NCI-H82 treated with DMSO at 0.1 percent for 48 hours (cell line): Measurements from ENCODE around the gene PEAK3.
"Not testable (repeated sequence)": the region's sequence is repeated elsewhere in the genome, so short reads cannot be mapped to it uniquely, and the experiment has no call there.

Source experiments
- DNase-seq: peaks from one replicate; lab custom pipeline; 2025; ENCODE audit not compliant: unreplicated experiment; lab: John Stamatoyannopoulos, UW

PEAK3 gene

DNA sequence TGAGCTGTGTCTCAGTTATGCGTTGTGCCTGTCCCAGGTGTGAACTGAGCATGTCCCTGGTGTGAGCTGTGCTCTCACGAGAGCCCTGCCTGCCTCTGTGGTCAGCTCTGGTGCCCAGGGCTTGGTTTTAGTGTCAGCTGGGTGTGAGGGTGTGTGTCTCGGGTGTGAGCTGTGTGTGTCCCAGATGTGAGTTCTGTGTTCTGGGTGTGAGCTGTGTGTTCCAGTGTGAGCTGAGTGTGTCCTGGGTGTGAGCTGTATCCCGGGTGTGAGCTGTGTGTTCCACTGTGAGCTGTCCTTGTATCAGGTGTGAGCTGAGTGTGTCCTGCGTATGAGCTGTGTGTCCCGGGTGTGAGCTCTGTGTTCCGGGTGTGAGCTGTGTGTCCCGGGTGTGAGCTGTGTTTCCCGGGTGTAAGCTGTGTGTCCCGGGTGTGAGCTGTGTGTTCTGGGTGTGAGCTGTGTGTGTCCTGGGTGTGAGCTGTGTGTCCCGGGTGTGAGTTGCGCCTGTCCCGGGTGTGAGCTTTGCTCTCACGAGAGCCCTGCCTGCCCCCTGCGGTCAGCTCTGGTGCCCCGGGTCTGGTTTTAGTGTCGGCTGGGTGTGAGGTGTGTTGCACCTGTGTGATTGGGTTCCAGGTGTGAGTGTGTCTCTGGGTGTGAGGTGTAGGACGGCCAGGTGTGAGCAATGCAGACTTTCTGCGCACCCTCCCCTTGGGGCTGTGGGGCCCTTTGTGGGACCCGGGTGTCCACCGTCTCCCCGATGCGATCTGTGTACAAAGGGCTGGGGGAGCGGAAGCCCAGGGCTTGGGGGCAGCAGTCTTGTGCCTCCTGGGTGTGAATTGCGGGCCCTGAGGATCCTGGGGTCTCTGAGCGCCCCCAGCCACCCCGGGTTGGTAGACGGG lies 7.1 kb upstream of the PEAK3 start:
- DNase-seq = no peak

- no peak for DNase-seq
Measured at GRCh38 chr19:2288338-2288817, 6.4 kb upstream of the PEAK3 start.

DNA sequence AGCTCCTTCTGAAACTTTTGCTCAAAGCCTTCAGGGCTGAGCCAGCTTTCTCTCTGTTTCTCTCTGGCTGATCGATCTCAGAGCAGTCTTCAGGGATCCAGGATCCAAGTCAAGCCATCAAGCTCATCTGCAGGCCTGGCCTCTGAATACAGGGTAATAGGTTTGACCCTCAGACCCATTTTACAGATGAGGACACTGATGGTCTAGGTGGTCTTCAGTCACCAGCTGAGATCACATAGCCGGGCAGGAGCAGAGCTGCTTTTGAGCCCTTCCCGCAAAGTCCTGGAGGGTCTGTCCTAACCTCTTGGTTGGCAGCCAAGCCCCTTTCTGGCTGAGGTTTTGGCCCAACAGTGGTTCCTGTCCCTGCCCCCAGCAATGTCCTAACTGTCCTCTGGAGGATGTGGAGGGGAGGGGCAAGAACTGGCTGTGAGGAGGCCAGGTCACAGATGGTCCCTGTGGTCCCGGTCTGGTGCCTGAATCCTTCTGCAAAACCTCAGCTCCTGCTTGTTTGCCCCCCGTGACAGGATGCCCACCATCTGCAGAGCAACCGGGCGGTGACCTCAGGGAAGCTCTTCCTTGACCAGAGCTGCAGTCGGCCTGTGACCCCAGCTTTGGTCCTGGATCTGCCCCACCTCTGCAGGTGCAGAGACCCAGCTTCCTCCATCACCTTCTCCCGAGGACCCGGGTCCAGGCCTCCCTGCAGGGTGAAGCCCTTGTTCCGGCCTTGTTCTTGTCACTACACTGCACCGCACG lies 5.8 kb upstream of the PEAK3 start:
- DNase-seq = no peak

GRCh38 chr19:2286402-2287140 lies 4.6 kb upstream of the PEAK3 start:
- DNase-seq = no peak

- DNase-seq = no peak
Measured at GRCh38 chr19:2283835-2284507, 2.0 kb upstream of the PEAK3 start.

DNA sequence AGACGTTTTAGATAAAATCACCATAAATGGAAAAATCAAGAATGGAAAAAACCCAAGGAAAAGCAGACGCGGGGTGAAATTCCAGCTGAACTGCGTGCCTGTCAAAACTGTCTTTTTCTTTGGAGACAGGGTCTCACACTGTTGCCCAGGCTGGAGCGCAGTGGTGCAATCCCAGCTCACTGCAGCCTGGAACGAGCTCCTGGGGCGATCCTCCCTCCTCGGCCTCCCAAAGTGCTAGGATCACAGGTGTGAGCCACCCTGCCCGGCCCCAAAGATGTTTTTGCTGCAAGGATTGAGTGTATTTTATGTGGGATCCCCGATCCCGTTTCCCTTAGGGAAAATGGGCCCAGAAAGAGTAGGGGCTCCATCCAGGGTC lies 875 bp upstream of the PEAK3 start:
- DNase-seq = no peak

DNA sequence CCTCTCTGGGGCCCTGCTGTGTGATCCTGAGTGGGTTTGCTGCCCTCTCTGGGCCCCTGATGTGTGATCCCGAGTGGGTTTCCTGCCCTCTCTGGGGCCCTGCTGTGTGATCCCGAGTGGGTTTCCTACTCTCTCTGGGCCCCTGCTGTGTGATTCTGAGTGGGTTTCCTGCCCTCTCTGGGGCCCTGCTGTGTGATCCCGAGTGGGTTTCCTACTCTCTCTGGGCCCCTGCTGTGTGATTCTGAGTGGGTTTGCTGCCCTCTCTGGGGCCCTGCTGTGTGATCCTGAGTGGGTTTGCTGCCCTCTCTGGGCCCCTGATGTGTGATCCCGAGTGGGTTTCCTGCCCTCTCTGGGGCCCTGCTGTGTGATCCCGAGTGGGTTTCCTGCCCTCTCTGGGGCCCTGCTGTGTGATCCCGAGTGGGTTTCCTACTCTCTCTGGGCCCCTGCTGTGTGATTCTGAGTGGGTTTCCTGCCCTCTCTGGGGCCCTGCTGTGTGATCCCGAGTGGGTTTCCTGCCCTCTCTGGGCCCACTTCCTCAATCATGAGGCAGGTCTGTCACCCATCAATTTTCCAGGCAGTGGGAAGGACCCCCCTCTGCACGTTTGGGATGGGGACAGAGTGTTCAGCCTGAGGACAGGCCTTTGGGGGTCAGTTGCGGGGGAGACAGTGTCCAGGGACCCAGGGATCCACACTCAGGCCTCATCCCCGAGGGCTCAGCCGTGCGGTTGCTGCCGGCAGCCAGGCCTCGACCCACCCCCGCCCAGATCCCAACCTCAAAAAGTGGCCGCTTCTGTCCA lies 512 bp downstream of the PEAK3 start:
- not testable (repeated sequence) for DNase-seq

DNA sequence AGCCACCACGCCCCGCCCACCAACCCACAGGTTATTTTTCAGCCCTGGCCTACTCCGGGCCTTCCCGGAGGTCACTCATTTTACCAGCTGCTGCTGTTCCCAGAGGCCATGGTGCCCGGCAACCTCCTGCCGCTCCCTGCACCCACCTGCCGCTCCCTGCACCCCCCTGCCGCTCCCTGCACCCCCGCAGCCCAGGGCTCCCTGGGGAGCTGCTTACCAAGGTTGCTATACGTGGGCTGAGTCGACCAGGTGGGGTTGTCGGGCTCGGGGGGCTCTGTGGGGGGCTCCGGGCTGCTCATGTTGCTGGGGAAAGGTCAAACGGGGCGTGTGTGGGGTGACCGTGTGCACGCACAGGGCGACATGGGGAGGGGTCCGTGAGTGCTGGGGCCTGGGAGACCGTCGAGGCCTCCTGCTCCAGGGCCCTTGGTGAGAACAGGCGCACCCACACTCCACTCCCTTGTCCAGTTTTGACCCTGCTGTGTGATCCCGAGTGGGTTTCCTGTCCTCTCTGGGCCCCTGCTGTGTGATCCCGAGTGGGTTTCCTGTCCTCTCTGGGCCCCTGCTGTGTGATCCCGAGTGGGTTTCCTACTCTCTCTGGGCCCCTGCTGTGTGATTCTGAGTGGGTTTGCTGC lies 1.2 kb downstream of the PEAK3 start:
- no peak for DNase-seq

DNA sequence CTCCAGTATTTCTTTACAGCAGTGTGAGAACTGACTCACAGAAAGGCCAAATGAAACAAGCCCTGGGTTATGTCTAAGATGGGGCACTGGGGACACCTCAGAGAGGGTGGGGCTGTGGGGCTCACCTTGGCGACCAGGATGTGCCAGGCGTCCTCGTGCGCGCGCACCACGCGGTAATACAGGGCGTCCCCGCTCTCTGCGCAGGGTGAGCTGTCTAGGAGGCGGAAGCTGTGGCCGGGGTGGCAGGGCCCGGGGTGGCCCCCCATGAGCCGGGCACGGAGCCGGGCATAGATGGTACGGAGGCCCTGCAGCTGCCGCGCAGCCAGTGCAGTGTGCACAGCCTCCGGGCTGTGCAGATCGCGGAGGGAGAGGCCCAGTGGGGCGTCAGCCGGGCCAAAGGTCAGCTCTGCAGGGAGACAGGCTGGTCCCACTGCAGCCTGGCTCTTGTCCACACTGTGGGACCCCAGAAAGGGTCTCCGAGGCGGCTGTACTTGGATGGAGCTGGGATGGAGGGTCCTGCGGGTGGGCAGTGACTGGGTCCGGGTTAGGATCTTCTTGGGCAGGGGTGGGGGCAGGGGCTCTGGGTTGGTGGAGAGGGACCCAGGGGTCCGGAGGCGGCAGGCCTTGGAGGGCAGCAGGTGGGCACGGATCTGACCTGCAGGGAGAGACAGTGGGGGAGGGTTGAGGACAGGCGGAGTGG lies 3.4 kb downstream of the PEAK3 start:
- no peak for DNase-seq

DNA sequence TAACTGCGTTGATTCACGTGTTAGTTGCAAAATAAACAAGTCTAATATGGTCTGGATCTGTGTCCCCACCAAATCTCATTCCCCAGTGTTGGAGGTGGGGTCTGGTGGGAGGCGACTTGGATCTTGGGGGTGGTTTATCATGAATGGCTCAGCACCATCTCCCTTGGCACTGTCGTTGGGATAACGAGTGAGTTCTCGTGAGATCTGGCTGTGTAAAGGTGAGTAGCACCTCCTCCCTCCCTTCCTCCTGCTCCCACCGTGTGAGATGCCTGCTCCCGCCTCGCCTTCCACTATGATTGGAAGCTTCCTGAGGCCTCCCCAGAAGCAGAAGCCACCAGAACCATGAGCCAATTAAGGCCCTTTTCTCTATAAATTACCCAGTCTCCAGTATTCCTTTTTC lies 4.8 kb downstream of the PEAK3 start:
- no peak for DNase-seq

DNA sequence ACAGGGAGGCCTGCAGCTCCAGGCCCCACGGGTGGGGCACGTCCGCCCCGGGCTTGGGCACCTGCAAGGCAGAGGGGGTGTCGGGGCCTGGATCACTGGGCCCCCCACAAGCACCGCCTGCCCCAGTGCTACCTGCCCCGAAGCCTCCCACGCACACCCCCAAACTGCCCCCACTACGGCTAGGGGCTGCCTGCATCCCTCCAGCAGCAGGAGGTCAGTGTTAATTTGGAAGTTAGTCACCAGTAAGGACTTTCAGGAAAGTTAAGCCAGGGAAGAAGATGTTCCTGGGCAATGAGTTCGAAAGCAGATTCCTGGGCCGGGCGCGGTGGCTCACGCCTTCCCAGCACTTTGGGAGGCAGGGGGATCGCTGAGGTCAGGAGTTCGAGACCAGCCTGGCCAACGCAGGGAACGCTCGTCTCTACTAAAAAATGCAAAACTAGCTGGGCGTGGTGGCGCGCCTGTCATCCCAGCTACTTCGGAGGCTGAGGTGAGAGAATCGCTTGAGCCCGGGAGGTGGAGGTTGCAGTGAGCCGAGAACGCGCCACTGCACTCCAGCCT lies 5.5 kb downstream of the PEAK3 start:
- DNase-seq = no peak

DNA sequence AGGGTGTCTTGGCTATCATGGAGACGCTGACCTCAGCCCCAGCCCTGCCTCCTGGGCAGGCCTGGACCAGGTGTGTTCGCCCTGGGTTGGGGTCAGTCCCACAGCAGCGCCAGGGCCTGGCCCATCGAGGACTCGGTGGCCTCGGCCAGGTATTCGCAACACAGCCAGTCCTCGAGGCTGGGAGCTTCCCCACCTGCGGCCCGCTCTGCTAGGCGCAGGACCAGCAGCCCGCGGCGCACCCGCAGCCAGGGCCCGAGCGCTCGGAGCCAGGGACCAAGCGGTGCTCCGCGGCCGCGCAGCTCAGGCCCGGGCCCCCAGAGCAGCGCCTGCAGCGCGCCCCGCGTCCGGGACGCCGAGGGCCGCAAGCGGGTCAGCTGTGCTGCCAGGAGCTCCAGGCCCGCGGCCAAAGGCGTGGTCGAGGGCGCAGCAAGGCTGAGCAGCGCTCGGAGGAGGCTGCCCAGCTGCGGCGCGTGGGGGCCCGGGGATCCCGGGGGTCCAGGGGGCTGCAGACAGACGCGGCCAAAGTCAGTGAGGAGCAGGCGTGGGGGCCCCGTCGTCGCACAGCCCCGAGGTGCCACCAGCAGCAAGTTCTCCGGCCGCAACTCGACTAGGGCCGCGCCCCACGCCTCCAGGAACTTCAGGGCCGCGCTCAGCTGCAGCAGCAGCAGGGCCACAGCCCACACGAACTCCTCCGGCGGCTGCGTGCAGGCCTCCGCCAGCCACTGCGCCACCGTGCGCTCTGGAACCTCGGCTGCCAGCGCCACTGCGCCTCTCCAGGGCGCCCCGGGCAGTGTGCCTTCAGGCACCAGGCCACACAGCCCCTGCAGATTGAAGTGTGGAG lies 6.2 kb downstream of the PEAK3 start:
- DNase-seq = no peak

DNA sequence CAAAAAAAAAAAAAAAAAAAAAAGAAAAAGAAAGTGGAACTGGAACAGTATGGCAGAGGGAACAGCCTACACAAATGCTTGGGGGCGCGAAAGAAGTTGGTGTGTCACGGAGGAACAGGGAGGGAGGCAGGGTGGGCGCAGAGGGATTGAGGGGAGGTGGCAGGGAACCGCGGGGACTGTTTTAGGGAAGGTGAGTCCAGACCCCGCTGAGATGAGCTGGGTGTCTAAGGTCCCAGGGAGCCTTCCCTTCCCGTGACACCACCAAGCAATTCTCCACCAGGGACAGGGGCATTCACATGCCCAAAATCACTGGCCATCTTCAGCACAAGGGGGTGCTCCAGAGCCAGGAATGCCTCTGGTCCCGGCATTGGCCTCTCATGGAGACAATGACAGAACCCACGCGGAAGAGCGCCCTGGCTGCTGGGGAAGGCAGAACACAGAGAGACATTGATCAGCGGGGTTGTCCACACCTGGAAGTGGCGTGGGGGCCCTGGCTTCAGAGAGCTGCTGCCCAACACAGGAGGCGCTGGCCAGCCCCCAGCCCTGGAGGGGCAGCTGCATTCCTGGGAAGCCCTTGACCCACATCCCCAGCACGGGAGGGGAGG lies 6.9 kb downstream of the PEAK3 start:
- no peak for DNase-seq

- no peak for DNase-seq
Measured at GRCh38 chr19:2274185-2274711, 7.7 kb downstream of the PEAK3 start.

- peak; percentile 69 for DNase-seq
Measured at GRCh38 chr19:2273356-2274184, 8.4 kb downstream of the PEAK3 start.
